Left cardiac atrium (tissue), 4 donors: ENCODE results near the gene AGMAT. TPM values are rescaled to one million over a fixed set of nuclear protein-coding genes. Genes with fewer than 3 reads are reported as not detected.
"Not testable (repeated sequence)": the region's sequence is repeated elsewhere in the genome, so short reads cannot be mapped to it uniquely, and the experiment has no call there.

Experiments used
- ATAC-seq, 2 donors: fragments of 200-7000 bp; cut with Tn5 transposase; one replicate each; pipeline ENCODE4 v1.9.1; 2020; ENCODE audit warnings: mild to moderate bottlenecking in 2 of 2, moderate library complexity in 2 of 2
- DNase-seq: peaks from one replicate; pipeline ENCODE4 v3.0.0-alpha.2; 2020
- intact Hi-C, 2 donors: fragments of 100-400 bp; cut with DNase I; formaldehyde crosslinking; loops; one replicate each; pipeline versions ENCODE4 v1.14.1 to v1.15.1; 2022 to 2023
- total RNA-seq, 2 donors: library from RNA; stranded (reverse); fragmentation: NEBNext Ultra II Directional; extraction: Animal tissue kit (Norgen Biotek cat#: 25700); gene quantifications; one replicate each; pipeline ENCODE4 v1.2.1, GENCODE V29; 2021
- donor health status: DM: no; HTN: yes; CAD: no.
- donor health status: DM: no; HTN: yes; CAD: no; lungs with severe emphysema.
- donor health status: DM: yes; HTN: yes; CAD: no.
- donor health status: Dilated cardiomyopathy.

AGMAT gene
- total RNA-seq, 2 donors from 2014 or later, result 0.13 TPM; not detected in 1

GRCh38 chr1:15617173-15618076 lies 32.6 kb upstream of the AGMAT start, which contains the start of gene DDI2:
Gene DDI2, plus strand, starts transcription at chr1:15617458. Its CDS starts 213 bp downstream, at chr1:15617671.
- peak; percentile 96 for DNase-seq
- intact Hi-C loops, result no loop called here
- peak; percentile 94 to 97 for ATAC-seq

GRCh38 chr1:15616373-15617172 lies 31.7 kb upstream of the AGMAT start:
- ATAC-seq (peak in 1 of 2 donors; percentile 31), DNase-seq (peak; percentile 42)
- intact Hi-C loops, result no loop called here

- ATAC-seq (no peak), DNase-seq (no peak)
- intact Hi-C loops, result no loop called here
These were observed 25.3 kb upstream of the AGMAT start for GRCh38 chr1:15610167-15610566.

GRCh38 chr1:15609631-15610030 lies 24.8 kb upstream of the AGMAT start:
- DNase-seq, result no peak
- no peak for ATAC-seq
- intact Hi-C loops, result no loop called here

- no peak for ATAC-seq
- intact Hi-C loops, result no loop called here
These were observed 20.8 kb upstream of the AGMAT start for GRCh38 chr1:15605398-15606383.

GRCh38 chr1:15604400-15604799 lies 19.5 kb upstream of the AGMAT start:
- ATAC-seq, intact Hi-C loops, DNase-seq: not testable (repeated sequence)

More at GRCh38 chr1:15605398-15606383, 20.8 kb upstream of the AGMAT start:
- no peak for DNase-seq

- DNase-seq, intact Hi-C loops, ATAC-seq: not testable (repeated sequence)
These were observed 19.1 kb upstream of the AGMAT start for GRCh38 chr1:15603966-15604282.

GRCh38 chr1:15603050-15603965 lies 18.5 kb upstream of the AGMAT start:
- ATAC-seq (peak; percentile 99), DNase-seq (peak; percentile 99)
- intact Hi-C loops, result no loop called here

GRCh38 chr1:15598436-15598835 lies 13.6 kb upstream of the AGMAT start:
- DNase-seq (no peak), ATAC-seq (no peak)
- intact Hi-C loops, result loop anchor here in 1 of 2 donors (10.0 kb wide), 1 partner anchor 146 kb away; the partner anchor contains the start of gene TMEM82

- intact Hi-C loops, result loop anchor here (2.0 to 10.0 kb wide), 2 partner anchors 145 to 149 kb away; partner anchors contain the start of gene TMEM82 (in 1 of the 2)
- DNase-seq (no peak), ATAC-seq (no peak)
These were observed 11.2 kb upstream of the AGMAT start for GRCh38 chr1:15595809-15596617.

- DNase-seq (no peak), ATAC-seq (no peak)
- intact Hi-C loops, result loop anchor here in 1 of 2 donors (10.0 kb wide), 1 partner anchor 153 kb away; the partner anchor contains the start of gene TMEM82
These were observed 7.4 kb upstream of the AGMAT start for GRCh38 chr1:15592285-15592684.

GRCh38 chr1:15583016-15583706 lies 1.7 kb downstream of the AGMAT start:
- ATAC-seq (no peak), DNase-seq (no peak)
- intact Hi-C loops, result no loop called here

GRCh38 chr1:15579683-15580047 lies 5.2 kb downstream of the AGMAT start:
- intact Hi-C loops, result no loop called here
- DNase-seq (no peak), ATAC-seq (no peak)

GRCh38 chr1:15578921-15579682 lies 5.7 kb downstream of the AGMAT start:
- intact Hi-C loops, result no loop called here
- ATAC-seq (no peak), DNase-seq (no peak)

- intact Hi-C loops, result no loop called here
- ATAC-seq (no peak), DNase-seq (no peak)
These were observed 7.2 kb downstream of the AGMAT start for GRCh38 chr1:15577691-15578090.
